ENCODE results near the gene TMEM235. TPM values are rescaled to one million over a fixed set of nuclear protein-coding genes. Genes with fewer than 3 reads are reported as not detected.
A peak's percentile ranks its signal among the peaks of the same experiment; 100 is the strongest.

TMEM235 gene
- total RNA-seq, 1 experiment from 2014 or later: not detected

GRCh38 chr17:78258323-78259191, 27.1 kb downstream of the TMEM235 start:
- no peak overlapping the region for H3K27ac ChIP-seq
- no peaks in the 10 kb centered on the region for H3K27me3 ChIP-seq (replicated peaks)
- H3K4me1 ChIP-seq (replicated peaks): peaks cover 8% of the 10 kb centered on the region
- H3K9me3 ChIP-seq (replicated peaks): no peaks in the 10 kb centered on the region
- no peak for DNase-seq (ENCODE audit: low read depth in 1 of 2, low spot score in 2 of 2)
- H3K4me3 ChIP-seq: no peak overlapping the region
- H3K36me3 ChIP-seq: 0 out of 2 replicates have a peak, but pooled peaks cover 4% of the 10 kb centered on the region

DNA sequence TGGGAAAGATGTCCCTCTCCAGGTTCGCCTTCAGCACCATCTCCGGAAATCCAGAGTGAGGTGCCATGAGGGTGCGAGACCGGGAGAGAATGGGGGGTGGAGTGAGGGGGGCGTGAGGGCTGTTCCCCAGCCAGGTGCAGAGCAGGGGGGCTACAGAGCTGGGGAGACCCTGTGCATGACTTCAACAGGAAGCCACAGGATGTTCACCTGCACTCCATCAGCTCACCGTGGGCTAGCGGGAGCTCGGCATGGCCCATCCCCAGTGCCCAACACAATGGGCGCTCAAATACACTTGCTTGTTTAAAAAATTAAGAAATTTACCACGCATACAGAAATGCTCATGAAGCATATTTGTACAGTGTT, 27.7 kb downstream of the TMEM235 start:
- Histone ChIP-seq H3K9me3 (replicated peaks) (no peaks in the 10 kb centered on the region), H3K27ac (no peak overlapping the region), H3K4me3 (no peak overlapping the region), H3K4me1 (replicated peaks) (peaks cover 4% of the 10 kb centered on the region), H3K27me3 (replicated peaks) (no peaks in the 10 kb centered on the region), H3K36me3 (0 out of 2 replicates have a peak, but pooled peaks cover 2% of the 10 kb centered on the region)
- DNase-seq (ENCODE audit: low read depth in 1 of 2, low spot score in 2 of 2): no peak

DNA sequence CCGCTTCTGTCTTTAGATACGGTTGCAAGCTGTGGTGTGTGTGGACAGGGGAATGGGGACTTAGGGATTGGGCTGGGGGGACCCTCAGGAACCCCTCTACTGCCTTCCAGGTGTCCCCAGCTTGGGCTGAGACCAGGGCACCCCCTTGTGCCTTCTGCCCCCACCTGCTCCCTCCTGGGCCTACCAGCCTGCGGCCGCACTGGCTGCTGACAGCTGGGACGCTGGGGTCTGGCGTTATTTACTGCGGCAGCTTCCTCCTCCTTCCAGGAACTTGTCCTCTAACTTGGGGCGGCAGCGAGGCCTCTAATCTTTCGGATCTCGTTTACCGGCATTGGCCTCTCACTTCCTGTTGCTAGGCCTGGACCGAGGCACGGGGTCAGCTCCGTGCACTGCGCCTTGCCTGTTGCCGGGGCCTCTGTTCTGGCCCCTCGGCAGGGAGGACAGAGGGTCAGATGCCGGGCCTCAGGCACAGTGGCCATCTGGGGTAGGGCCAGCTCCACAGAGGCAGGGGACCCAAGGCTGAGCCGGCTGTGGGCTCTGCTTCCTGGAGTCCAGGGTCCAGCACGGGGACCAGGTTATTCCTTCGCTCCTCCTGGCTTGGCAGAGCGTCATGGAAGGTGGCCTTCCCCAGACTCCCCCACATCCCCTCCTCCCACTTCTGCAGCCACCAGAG, 31.8 kb downstream of the TMEM235 start:
- no peaks in the 10 kb centered on the region for H3K9me3 ChIP-seq (replicated peaks)
- no peak overlapping the region for H3K27ac ChIP-seq
- H3K4me1 ChIP-seq (replicated peaks): no peaks in the 10 kb centered on the region
- H3K27me3 ChIP-seq (replicated peaks): peaks cover under 1% of the 10 kb centered on the region; the same call in 1 of the 2 replicates
- H3K4me3 ChIP-seq: no peak overlapping the region
- no peaks in the 10 kb centered on the region for H3K36me3 ChIP-seq
- no peak for DNase-seq (ENCODE audit: low read depth in 1 of 2, low spot score in 2 of 2)

DNA sequence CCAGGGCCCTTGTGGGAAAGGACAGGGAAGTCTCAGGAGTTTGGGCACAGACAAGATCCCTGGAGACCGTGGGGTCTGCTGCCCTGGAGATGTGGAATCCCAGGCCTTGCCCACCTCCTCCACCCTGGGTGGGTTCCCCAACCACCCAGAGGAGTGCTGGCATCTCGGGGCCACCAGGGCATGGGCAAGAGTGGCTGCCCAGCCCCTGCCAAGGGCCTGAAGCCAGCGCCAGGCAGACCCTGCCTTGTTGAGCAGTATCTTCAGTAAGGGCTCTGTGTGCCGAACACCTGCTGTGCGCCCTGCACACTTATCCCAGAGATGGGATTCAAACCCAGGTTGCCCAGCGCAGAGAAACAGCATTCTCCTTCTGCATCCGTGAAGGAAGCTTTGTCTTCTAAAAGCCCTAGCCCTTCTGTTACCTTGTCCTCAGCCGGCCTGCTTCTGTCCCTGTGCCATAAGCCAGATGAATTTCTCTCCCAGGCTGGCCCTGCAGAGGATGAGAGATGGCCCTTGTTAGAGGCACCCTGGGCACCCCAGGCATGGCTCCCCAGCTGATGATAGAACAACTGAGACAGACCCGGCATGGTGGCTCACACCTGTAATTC, 32.4 kb downstream of the TMEM235 start:
- Histone ChIP-seq H3K4me3 (no peak overlapping the region), H3K27me3 (replicated peaks) (peaks cover 7% of the 10 kb centered on the region), H3K9me3 (replicated peaks) (no peaks in the 10 kb centered on the region), H3K36me3 (no peaks in the 10 kb centered on the region), H3K4me1 (replicated peaks) (peaks cover under 1% of the 10 kb centered on the region), H3K27ac (no peak overlapping the region)
- no peak for DNase-seq (ENCODE audit: low read depth in 1 of 2, low spot score in 2 of 2)

DNA sequence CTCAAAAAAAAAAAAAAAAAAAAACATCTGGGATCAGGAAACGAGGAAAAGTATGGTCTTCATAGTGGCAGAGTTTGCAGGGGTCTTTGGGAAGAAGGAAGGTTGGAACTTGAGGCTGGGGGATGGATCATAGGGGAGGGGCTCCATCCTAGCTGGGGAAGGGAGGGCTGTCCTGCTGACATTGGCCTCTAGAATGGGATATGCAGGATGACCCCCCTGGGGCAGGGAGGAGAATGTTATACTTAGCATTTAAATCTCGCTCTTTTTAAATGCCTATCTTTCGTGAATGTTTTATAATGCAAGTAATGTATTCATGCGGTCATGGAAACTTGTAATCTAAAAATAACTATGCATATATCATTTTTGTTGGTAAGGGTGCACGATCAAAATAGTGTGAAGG, 33.2 kb downstream of the TMEM235 start:
- Histone ChIP-seq H3K4me3 (no peak overlapping the region), H3K27ac (no peak overlapping the region), H3K4me1 (replicated peaks) (peaks cover 8% of the 10 kb centered on the region), H3K36me3 (no peaks in the 10 kb centered on the region), H3K9me3 (replicated peaks) (no peaks in the 10 kb centered on the region), H3K27me3 (replicated peaks) (peaks cover 15% of the 10 kb centered on the region)
- no peak for DNase-seq (ENCODE audit: low read depth in 1 of 2, low spot score in 2 of 2)

DNA sequence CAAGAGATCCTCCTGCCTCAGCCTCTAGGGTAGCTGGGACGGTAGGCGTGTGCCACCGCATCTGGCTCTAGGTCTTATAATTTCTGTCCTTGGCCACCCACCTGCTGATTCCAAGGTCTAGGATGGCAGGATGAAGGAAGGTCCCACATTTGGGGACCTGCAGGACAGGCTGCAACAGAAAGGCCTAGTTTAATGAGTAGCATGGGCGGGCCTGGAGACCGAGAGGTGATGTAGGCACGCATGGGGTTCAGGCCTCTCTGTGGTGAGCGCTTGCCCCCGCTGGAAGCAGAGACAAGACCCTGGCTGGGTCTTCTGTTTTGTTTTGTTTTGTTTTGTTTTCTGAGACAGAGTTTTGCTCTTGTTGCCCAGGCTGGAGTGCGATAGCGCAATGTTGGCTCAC, 33.7 kb downstream of the TMEM235 start:
- H3K27me3 ChIP-seq (replicated peaks): peaks cover 20% of the 10 kb centered on the region
- H3K4me1 ChIP-seq (replicated peaks): peaks cover 9% of the 10 kb centered on the region
- H3K36me3 ChIP-seq: no peaks in the 10 kb centered on the region
- no peak for DNase-seq (ENCODE audit: low read depth in 1 of 2, low spot score in 2 of 2)
- no peak overlapping the region for H3K27ac ChIP-seq
- no peaks in the 10 kb centered on the region for H3K9me3 ChIP-seq (replicated peaks)
- no peak overlapping the region for H3K4me3 ChIP-seq

DNA sequence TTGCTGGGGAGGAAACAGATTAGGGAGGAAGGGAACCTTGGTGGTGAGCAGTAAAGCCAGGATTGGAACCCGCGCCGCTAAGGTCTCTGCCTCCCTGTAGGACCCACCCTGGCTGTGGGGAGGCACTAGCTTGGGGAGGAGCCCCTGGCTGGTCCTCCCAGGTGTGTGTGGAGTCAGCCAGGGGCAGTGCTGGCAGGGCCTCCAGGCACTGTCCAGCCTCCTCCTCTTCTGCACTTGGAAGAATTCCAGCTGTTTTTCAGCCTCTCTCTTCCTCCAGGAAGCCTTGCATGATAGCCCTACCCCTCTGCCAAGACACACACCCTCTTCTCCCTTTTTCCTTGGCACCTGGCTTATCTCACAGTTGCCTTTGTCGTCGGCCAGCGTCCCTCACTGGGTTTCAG, 34.8 kb downstream of the TMEM235 start:
- no peak for DNase-seq (ENCODE audit: low read depth in 1 of 2, low spot score in 2 of 2)
- Histone ChIP-seq H3K36me3 (no peaks in the 10 kb centered on the region), H3K27ac (no peak overlapping the region), H3K4me3 (no peak overlapping the region), H3K9me3 (replicated peaks) (no peaks in the 10 kb centered on the region), H3K27me3 (replicated peaks) (peaks cover 26% of the 10 kb centered on the region), H3K4me1 (replicated peaks) (peaks cover 13% of the 10 kb centered on the region)

- no peaks in the 10 kb centered on the region for H3K36me3 ChIP-seq
- H3K4me3 ChIP-seq: no peak overlapping the region
- H3K27ac ChIP-seq: no peak overlapping the region
- no peaks in the 10 kb centered on the region for H3K9me3 ChIP-seq (replicated peaks)
- H3K27me3 ChIP-seq (replicated peaks): peaks cover 29% of the 10 kb centered on the region
- H3K4me1 ChIP-seq (replicated peaks): peaks cover 13% of the 10 kb centered on the region
- DNase-seq (ENCODE audit: low read depth in 1 of 2, low spot score in 2 of 2): no peak
Observed at GRCh38 chr17:78266771-78267170, 35.3 kb downstream of the TMEM235 start.

DNA sequence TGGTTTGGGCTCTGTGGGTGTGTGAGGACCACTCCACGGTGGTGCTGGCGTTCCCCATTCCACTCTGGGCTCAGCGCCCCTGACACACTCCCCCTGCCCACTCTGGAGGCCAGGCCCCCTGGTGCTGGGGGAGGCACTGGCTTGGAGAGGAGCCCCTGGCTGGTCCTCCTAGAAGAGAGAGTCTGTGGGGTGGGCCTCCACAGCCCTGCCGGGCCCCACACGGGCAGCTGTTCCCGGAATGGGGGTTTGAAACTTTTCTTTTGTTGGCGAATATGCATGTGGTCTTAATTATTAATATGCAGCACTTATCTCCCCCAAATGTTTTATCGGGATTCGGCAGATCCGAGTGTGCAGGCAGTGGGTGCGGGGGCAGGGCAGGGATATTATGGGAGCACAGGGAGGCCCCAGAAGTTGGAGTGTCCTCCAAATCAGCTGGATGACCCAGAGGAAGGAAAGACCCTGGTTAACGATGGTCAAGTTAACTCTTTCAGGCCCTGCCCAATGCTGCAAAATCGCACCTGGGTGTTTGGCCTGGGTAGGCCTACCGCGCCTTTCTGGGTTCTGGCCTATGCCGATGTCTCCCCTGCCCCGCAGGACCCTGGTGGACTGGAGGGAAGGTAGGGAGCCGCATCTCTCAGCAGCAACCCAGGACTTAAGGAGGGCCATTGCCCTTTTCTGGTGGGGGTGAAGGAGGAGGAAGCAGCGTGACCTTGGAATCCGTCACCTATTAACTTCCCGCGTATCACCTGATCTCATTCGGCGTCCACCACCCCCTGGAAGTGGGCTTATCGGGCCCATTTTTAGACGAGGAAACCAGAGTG, 36.0 kb downstream of the TMEM235 start:
- H3K27ac ChIP-seq: no peak overlapping the region

GRCh38 chr17:78268191-78268874, 36.9 kb downstream of the TMEM235 start:
- Histone ChIP-seq H3K4me3 (no peak overlapping the region), H3K27me3 (replicated peaks) (peaks cover 32% of the 10 kb centered on the region), H3K9me3 (replicated peaks) (no peaks in the 10 kb centered on the region), H3K27ac (no peak overlapping the region), H3K4me1 (replicated peaks) (peaks cover 13% of the 10 kb centered on the region), H3K36me3 (no peaks in the 10 kb centered on the region)
- peak in 1 of 2 experiments; percentile 51 for DNase-seq (ENCODE audit: low read depth in 1 of 2, low spot score in 2 of 2)

More for the DNA sequence above, 36.0 kb downstream of the TMEM235 start:
- Histone ChIP-seq H3K4me3 (no peak overlapping the region), H3K36me3 (no peaks in the 10 kb centered on the region), H3K9me3 (replicated peaks) (no peaks in the 10 kb centered on the region), H3K27me3 (replicated peaks) (peaks cover 32% of the 10 kb centered on the region), H3K4me1 (replicated peaks) (peaks cover 13% of the 10 kb centered on the region)
- DNase-seq (ENCODE audit: low read depth in 1 of 2, low spot score in 2 of 2): peak in 1 of 2 experiments; percentile 47

DNA sequence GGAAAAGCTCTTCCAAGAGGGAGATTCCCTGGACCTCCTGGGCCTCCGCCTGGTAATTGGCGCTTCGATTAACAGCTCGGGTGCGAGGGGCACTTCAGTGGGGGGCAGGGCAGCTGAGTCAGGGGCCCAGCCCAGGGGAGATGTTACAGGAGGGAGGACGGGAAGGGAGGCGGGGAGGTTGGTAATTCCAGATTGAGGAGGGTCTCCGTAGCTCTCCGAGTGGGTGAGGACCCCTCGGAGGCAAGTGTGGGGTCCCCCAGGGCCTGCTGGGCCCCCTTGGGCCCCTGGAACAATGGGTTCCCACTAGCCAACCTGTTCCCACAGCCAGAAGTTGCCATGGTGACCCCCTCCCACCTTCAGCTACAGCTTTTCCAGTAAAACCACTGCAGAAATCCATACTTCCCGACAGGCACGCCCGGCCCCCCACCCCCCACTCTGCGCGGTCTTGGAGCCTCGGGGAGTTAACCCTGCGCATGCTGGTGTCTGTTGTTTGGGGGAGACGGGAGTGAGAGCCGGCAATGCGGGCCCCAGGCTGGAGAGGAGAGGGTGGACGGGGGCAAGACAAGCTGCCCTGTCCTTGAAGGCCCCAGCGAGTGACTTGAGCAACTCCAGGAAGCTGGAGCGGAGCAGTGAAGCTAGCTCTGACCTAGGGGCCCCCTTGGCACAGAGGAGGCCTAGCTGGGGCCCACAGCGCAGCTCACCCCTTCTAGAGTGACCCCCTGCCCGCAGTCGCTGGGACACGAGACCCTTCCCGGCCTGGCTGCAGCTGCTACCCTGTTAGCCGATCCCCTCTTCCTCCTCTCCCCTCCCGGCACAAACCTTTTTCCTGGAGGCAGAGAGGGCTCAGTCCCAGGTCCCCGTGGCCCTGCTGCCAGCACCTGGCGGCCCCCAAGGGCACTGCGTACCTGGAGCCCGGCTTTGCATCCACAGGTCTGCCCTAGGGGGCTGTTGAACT, 37.8 kb downstream of the TMEM235 start:
- 0 out of 2 replicates have a peak, but pooled peaks cover 2% of the 10 kb centered on the region for H3K9me3 ChIP-seq (replicated peaks)
- no peaks in the 10 kb centered on the region for H3K36me3 ChIP-seq
- H3K4me3 ChIP-seq: no peak overlapping the region
- peaks cover 13% of the 10 kb centered on the region for H3K4me1 ChIP-seq (replicated peaks)
- peaks cover 34% of the 10 kb centered on the region for H3K27me3 ChIP-seq (replicated peaks)
- peak in 1 of 2 experiments; percentile 49 for DNase-seq (ENCODE audit: low read depth in 1 of 2, low spot score in 2 of 2)
- no peak overlapping the region for H3K27ac ChIP-seq

DNA sequence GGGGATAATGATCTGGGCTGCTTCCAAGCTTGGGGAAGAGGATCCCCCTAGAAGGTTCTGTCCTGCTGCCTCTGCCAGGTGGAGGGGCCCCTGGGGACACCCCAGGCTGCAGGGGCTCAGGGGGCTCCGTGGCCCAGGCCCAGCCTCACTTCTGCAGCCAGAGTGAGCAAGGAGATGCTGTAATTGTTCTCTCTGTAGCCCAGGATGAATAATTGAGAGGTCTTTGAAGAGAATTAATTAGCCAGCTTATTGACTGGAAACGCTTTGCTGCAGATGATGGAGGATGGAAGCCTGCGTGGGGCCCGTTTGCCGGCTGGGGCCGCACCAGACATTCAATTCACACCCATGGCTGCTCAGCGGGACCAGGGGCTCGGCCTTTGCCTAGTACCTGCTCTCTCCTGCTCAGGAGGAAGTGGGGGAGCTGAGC, 38.5 kb downstream of the TMEM235 start:
- 0 out of 2 replicates have a peak, but pooled peaks cover 2% of the 10 kb centered on the region for H3K9me3 ChIP-seq (replicated peaks)
- no peak overlapping the region for H3K27ac ChIP-seq
- DNase-seq (ENCODE audit: low read depth in 1 of 2, low spot score in 2 of 2): no peak
- H3K4me3 ChIP-seq: no peak overlapping the region
- no peaks in the 10 kb centered on the region for H3K36me3 ChIP-seq
- H3K4me1 ChIP-seq (replicated peaks): peaks cover 13% of the 10 kb centered on the region
- peaks cover 37% of the 10 kb centered on the region for H3K27me3 ChIP-seq (replicated peaks)
